Neural cell (in vitro differentiated cells): ENCODE data around the gene NPIPB2. TPM values are rescaled to one million over a fixed set of nuclear protein-coding genes. Genes with fewer than 3 reads are reported as not detected.

ENCODE experiments used
- H2AFZ ChIP-seq: fragments of 200-600, 300-800 bp; sonication (generic), shearing (Covaris generic); 2 replicates; pipeline ENCODE4 v1.6.0; 2014; ENCODE audit warnings: low read depth, mild to moderate bottlenecking, antibody characterized with exemption, low read length, moderate library complexity
- H3F3A ChIP-seq: fragments of 200-600 bp; shearing (Covaris generic); 2 replicates; pipeline ENCODE4 v1.6.1; 2016; ENCODE audit warnings: mild to moderate bottlenecking, moderate library complexity, mixed read lengths, antibody characterized with exemption, low read length; ENCODE audit not compliant: insufficient read depth, poor library complexity, severe bottlenecking
- H3K27ac ChIP-seq: fragments of 200-600, 300-800 bp; sonication (generic), shearing (Covaris generic); 2 replicates; pipeline ENCODE4 v1.5.1; 2014; ENCODE audit warnings: mild to moderate bottlenecking, low read length, moderate library complexity
- H3K27me3 ChIP-seq: fragments of 300-800, 200-600 bp; sonication (generic), shearing (Covaris generic); 2 replicates; pipeline ENCODE4 v1.6.0; 2014; ENCODE audit warnings: mild to moderate bottlenecking, low read depth, low read length, moderate library complexity; ENCODE audit not compliant: insufficient read depth
- H3K36me3 ChIP-seq: fragments of 300-800, 200-600 bp; sonication (generic), shearing (Covaris generic); 2 replicates; pipeline ENCODE4 v1.5.1; 2014; ENCODE audit warnings: mild to moderate bottlenecking, antibody characterized with exemption, low read length, moderate library complexity; ENCODE audit not compliant: insufficient read depth
- H3K4me2 ChIP-seq: fragments of 300-800, 200-600 bp; sonication (generic), shearing (Covaris generic); 2 replicates; pipeline ENCODE4 v1.6.0; 2014; ENCODE audit warnings: mild to moderate bottlenecking, low read length
- H3K4me3 ChIP-seq: fragments of 300-800, 200-600 bp; sonication (generic), shearing (Covaris generic); 2 replicates; pipeline ENCODE4 v1.5.1; 2014; ENCODE audit warnings: mild to moderate bottlenecking, low read length, moderate library complexity
- H3K79me2 ChIP-seq: fragments of 200-600 bp; shearing (Covaris generic); replicated peaks from 2 replicates; pipeline ENCODE4 v1.6.0; 2014; ENCODE audit warnings: mild to moderate bottlenecking, low read length, moderate library complexity; ENCODE audit not compliant: insufficient read depth
- H3K9ac ChIP-seq: fragments of 300-800, 200-600 bp; sonication (generic), shearing (Covaris generic); 2 replicates; pipeline ENCODE4 v1.6.1; 2016; ENCODE audit warnings: mild to moderate bottlenecking, low read length, mixed read lengths
- H3K9me2 ChIP-seq: fragments of 200-600 bp; shearing (Covaris generic); 2 replicates; pipeline ENCODE4 v1.6.1; 2016; ENCODE audit warnings: mild to moderate bottlenecking, low read length, mixed read lengths; ENCODE audit not compliant: insufficient read depth
- H3K9me3 ChIP-seq: fragments of 200-600, 300-800 bp; sonication (generic), shearing (Covaris generic); 2 replicates; pipeline ENCODE4 v1.6.1; 2016; ENCODE audit warnings: mild to moderate bottlenecking, mixed run types, low read length, moderate library complexity, mixed read lengths
- H4K20me1 ChIP-seq: fragments of 200-600 bp; shearing (Covaris generic); 2 replicates; pipeline ENCODE4 v1.6.1; 2016; ENCODE audit warnings: mild to moderate bottlenecking, mixed run types; ENCODE audit not compliant: insufficient read depth
- EP300 ChIP-seq: fragments of 450-650 bp; conservative IDR thresholded peaks from 2 replicates; pipeline ENCODE4 v1.6.1; 2014; ENCODE audit warnings: antibody characterized with exemption, mild to moderate bottlenecking, moderate library complexity; ENCODE audit not compliant: poor library complexity, severe bottlenecking
- EZH2 ChIP-seq: fragments of 200-600, 300-800 bp; shearing (Covaris generic), sonication (generic); IDR thresholded peaks from 2 replicates; pipeline ENCODE4 v1.6.1; 2014; ENCODE audit warnings: antibody characterized with exemption, low read length, borderline replicate concordance, mild to moderate bottlenecking; ENCODE audit not compliant: insufficient read depth, poor library complexity, severe bottlenecking
- MXI1 ChIP-seq: fragments of 450-650 bp; conservative IDR thresholded peaks from 2 replicates; pipeline ENCODE4 v1.6.1; 2014; ENCODE audit warnings: antibody characterized with exemption, mild to moderate bottlenecking; ENCODE audit not compliant: poor library complexity, severe bottlenecking
- POLR2AphosphoS5 ChIP-seq: IDR thresholded peaks from 2 replicates; pipeline ENCODE4 v1.6.1; 2012
- RAD21 ChIP-seq: fragments of 450-650 bp; conservative IDR thresholded peaks from 2 replicates; pipeline ENCODE4 v1.6.1; 2014; ENCODE audit warnings: antibody characterized with exemption, mild to moderate bottlenecking, moderate library complexity
- REST ChIP-seq: IDR thresholded peaks from 2 replicates; pipeline ENCODE4 v1.6.1; 2012; ENCODE audit warnings: borderline replicate concordance
- SMC3 ChIP-seq: fragments of 450-650 bp; conservative IDR thresholded peaks from 2 replicates; pipeline ENCODE4 v1.6.1; 2014; ENCODE audit warnings: antibody characterized with exemption, mild to moderate bottlenecking, moderate library complexity; ENCODE audit not compliant: poor library complexity
- TAF1 ChIP-seq: IDR thresholded peaks from 2 replicates; pipeline ENCODE4 v1.6.1; 2012; ENCODE audit warnings: low read depth
- polyA plus RNA-seq: library from polyadenylated mRNA; depleted of rRNA; stranded (reverse); fragments of >200 nt; gene quantifications from 2 replicates; pipeline ENCODE4 v1.2.3, GENCODE V29; 2014
- TF ChIP-seq, protein P1 (sequence below): fragments of 450-650 bp; IDR thresholded peaks from 2 replicates; pipeline ENCODE4 v1.5.1; 2014; ENCODE audit warnings: antibody characterized with exemption, mild to moderate bottlenecking, moderate library complexity; ENCODE audit not compliant: poor library complexity, severe bottlenecking

The NPIPB2 gene
- polyA plus RNA-seq, 1 donor from 2014 or later: 0.82 TPM

- TF ChIP-seq MXI1: no peak
- no peak for TF ChIP-seq EP300
- no peak for TF ChIP-seq TAF1
- no peak for TF ChIP-seq REST
- TF ChIP-seq RAD21: no peak
- TF ChIP-seq, protein P1, sequence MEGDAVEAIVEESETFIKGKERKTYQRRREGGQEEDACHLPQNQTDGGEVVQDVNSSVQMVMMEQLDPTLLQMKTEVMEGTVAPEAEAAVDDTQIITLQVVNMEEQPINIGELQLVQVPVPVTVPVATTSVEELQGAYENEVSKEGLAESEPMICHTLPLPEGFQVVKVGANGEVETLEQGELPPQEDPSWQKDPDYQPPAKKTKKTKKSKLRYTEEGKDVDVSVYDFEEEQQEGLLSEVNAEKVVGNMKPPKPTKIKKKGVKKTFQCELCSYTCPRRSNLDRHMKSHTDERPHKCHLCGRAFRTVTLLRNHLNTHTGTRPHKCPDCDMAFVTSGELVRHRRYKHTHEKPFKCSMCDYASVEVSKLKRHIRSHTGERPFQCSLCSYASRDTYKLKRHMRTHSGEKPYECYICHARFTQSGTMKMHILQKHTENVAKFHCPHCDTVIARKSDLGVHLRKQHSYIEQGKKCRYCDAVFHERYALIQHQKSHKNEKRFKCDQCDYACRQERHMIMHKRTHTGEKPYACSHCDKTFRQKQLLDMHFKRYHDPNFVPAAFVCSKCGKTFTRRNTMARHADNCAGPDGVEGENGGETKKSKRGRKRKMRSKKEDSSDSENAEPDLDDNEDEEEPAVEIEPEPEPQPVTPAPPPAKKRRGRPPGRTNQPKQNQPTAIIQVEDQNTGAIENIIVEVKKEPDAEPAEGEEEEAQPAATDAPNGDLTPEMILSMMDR: no peak
- no peak for TF ChIP-seq POLR2AphosphoS5
- TF ChIP-seq EZH2: no peak
- no peak for TF ChIP-seq SMC3
- Histone ChIP-seq H4K20me1 (no peaks in the 10 kb centered on the region), H3K9ac (no peak overlapping the region), H3K4me2 (no peak overlapping the region), H2AFZ (no peak overlapping the region), H3K27ac (no peak overlapping the region), H3K27me3 (no peaks in the 10 kb centered on the region), H3K4me3 (no peak overlapping the region), H3F3A (no peaks in the 10 kb centered on the region), H3K36me3 (no peaks in the 10 kb centered on the region), H3K79me2 (no peaks in the 10 kb centered on the region), H3K9me3 (no peaks in the 10 kb centered on the region), H3K9me2 (no peaks in the 10 kb centered on the region)
Measured at GRCh38 chr16:11893571-11893970, 48.3 kb downstream of the NPIPB2 start.

DNA sequence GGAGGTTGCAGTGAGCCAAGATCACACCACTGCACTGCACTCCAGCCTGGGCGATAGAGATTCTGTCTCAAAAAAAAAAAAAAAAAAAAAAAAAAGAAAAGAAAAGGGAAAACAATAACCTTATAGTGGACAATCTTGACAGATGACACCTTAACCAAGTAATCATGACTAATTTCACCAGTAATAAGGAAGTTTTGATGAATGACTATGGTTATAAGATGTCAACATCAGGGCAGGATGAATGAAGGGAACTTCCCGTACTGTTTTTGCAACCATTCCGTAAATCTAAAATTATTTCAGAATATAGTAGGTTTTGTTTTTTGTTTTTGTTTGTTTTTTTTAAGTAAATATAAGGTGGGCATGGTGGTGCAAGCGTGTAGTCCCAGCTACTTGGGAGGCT is 49.1 kb downstream of the NPIPB2 start:
- no peaks in the 10 kb centered on the region for H3F3A ChIP-seq
- H3K4me2 ChIP-seq: no peak overlapping the region
- H3K4me3 ChIP-seq: no peak overlapping the region
- no peak overlapping the region for H3K27ac ChIP-seq
- H3K36me3 ChIP-seq: no peaks in the 10 kb centered on the region
- no peak overlapping the region for H3K9ac ChIP-seq
- no peaks in the 10 kb centered on the region for H3K9me2 ChIP-seq
- H3K79me2 ChIP-seq: no peaks in the 10 kb centered on the region
- H3K27me3 ChIP-seq: no peaks in the 10 kb centered on the region
- no peaks in the 10 kb centered on the region for H4K20me1 ChIP-seq
- no peaks in the 10 kb centered on the region for H3K9me3 ChIP-seq
- H2AFZ ChIP-seq: no peak overlapping the region
- TF ChIP-seq REST (no peak), RAD21 (no peak), SMC3 (no peak), MXI1 (no peak), EP300 (no peak), EZH2 (no peak), TAF1 (no peak), POLR2AphosphoS5 (no peak)
- TF ChIP-seq, protein P1: no peak
